Stimulated activated naive B cell treated with anti-CD40 and anti-IgM and Interleukin-4, amounts not matched to agents 10 μg/mL and 1 μg/mL and 100 μg/mL, for 72 hours (primary cell): ENCODE data around the gene SKIC8.

Experiments
- ATAC-seq, 2 donors: fragments of 150-1000 bp; cut with Tn5 transposase; replicated peaks; 2 replicates each; pipeline ENCODE4 v1.10.0; 2021; ENCODE audit warnings: moderate library complexity in 1 of 2
- DNase-seq: peaks from one replicate; pipeline ENCODE4 v3.0.0; 2021
- H3K27ac Mint-ChIP-seq: one replicate; pipeline ENCODE4 v1.8.0; 2022; ENCODE audit warnings: mild to moderate bottlenecking, mixed read lengths
- H3K27me3 Mint-ChIP-seq, 2 donors: one replicate each; pipeline ENCODE4 v1.8.0; 2022; ENCODE audit warnings: mixed read lengths in 2 of 2
- H3K36me3 Mint-ChIP-seq, 2 donors: one replicate each; pipeline ENCODE4 v1.8.0; 2022; ENCODE audit warnings: mixed read lengths in 2 of 2, mild to moderate bottlenecking in 1 of 2
- H3K4me1 Mint-ChIP-seq, 2 donors: one replicate each; pipeline ENCODE4 v1.8.0; 2022; ENCODE audit warnings: mixed read lengths in 2 of 2, mild to moderate bottlenecking in 1 of 2
- H3K4me3 Mint-ChIP-seq, 2 donors: one replicate each; pipeline ENCODE4 v1.8.0; 2022; ENCODE audit warnings: mild to moderate bottlenecking in 2 of 2, mixed read lengths in 2 of 2, moderate library complexity in 1 of 2
- H3K9me3 Mint-ChIP-seq, 2 donors: one replicate each; pipeline ENCODE4 v1.8.0; 2022; ENCODE audit warnings: mixed read lengths in 2 of 2, mild to moderate bottlenecking in 1 of 2

SKIC8 gene

DNA sequence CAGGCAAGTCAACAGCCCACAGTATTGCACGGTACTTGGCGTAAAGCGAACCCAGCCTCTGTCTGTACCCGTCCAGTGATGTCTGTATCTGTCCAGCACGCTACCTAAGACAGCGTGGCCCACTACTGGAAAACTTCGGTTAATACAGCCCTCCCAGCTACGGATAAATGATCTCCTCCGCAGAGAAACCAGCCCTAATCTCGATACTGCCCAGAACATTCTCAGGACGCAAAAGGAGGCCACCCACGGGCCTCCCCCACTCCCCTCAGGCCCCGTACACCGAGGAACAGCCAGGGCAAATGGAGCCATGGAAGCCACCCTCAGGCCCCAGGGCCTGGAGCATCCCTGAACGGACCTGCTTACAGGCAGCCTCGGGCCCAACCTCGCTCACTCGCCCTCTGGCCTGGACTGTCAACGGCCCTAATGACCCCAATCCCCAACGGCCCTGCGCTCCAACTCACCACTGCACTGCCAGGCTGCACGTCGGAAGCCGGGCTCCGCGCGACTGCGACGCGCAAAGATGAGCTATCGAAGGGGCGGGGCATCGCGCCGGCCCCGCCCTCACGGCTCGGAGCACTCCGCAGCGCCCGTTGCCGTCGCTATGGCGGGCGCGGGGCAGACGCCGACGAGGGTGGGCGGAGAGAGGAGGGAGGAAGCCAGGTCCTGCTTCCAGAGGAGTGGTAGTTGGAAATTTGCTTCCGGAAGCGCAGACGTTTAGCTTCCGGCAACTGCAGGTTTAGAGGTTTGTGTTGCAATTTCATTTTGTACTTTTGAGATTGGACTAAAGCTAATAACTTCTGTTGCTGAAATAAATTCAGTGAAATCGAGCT lies at the start of gene SKIC8:
TSS of gene SKIC8 (minus strand) at position 509 of the 830 bp plus-strand sequence. CDS start 3,923 bp downstream, outside the sequence.
- ATAC-seq (peak; percentile 96 to 98), DNase-seq (peak; percentile 89)
- peaks cover 3 to 13% of the 10 kb centered on the region in 2 donors for H3K4me1 Mint-ChIP-seq
- H3K27me3 Mint-ChIP-seq: peaks cover 0 to 5% of the 10 kb centered on the region in 2 donors
- H3K9me3 Mint-ChIP-seq: no peaks in the 10 kb centered on the region
- H3K36me3 Mint-ChIP-seq: peaks cover 11 to 17% of the 10 kb centered on the region in 2 donors
- H3K27ac Mint-ChIP-seq: peak within 1 kb of the TSS; percentile 96
- peak within 1 kb of the TSS; percentile 98 to 99 for H3K4me3 Mint-ChIP-seq

- no peak for DNase-seq
- peaks cover 9 to 16% of the 10 kb centered on the region in 2 donors for H3K27me3 Mint-ChIP-seq
- H3K4me3 Mint-ChIP-seq: no peak overlapping the region
- no peak for ATAC-seq
- no peaks in the 10 kb centered on the region for H3K4me1 Mint-ChIP-seq
- H3K9me3 Mint-ChIP-seq: no peaks in the 10 kb centered on the region
- H3K27ac Mint-ChIP-seq: no peak overlapping the region
- no peaks in the 10 kb centered on the region for H3K36me3 Mint-ChIP-seq
Observed at GRCh38 chr15:78347586-78348543, 48.5 kb upstream of the SKIC8 start.

GRCh38 chr15:78345396-78346125 lies 46.2 kb upstream of the SKIC8 start:
- ATAC-seq: no peak
- Mint-ChIP-seq H3K36me3 (no peaks in the 10 kb centered on the region), H3K27me3 (peaks cover 26 to 31% of the 10 kb centered on the region in 2 donors)

GRCh38 chr15:78343276-78344060 lies 44.1 kb upstream of the SKIC8 start:
- no peaks in the 10 kb centered on the region for H3K36me3 Mint-ChIP-seq
- H3K4me1 Mint-ChIP-seq: no peaks in the 10 kb centered on the region
- H3K4me3 Mint-ChIP-seq: no peak overlapping the region
- DNase-seq (no peak), ATAC-seq (no peak)
- H3K9me3 Mint-ChIP-seq: no peaks in the 10 kb centered on the region
- H3K27me3 Mint-ChIP-seq: peaks cover 38 to 50% of the 10 kb centered on the region in 2 donors
- no peak overlapping the region for H3K27ac Mint-ChIP-seq

More at GRCh38 chr15:78345396-78346125, 46.2 kb upstream of the SKIC8 start:
- Mint-ChIP-seq H3K4me3 (no peak overlapping the region), H3K4me1 (no peaks in the 10 kb centered on the region), H3K27ac (no peak overlapping the region), H3K9me3 (no peaks in the 10 kb centered on the region)
- no peak for DNase-seq

DNA sequence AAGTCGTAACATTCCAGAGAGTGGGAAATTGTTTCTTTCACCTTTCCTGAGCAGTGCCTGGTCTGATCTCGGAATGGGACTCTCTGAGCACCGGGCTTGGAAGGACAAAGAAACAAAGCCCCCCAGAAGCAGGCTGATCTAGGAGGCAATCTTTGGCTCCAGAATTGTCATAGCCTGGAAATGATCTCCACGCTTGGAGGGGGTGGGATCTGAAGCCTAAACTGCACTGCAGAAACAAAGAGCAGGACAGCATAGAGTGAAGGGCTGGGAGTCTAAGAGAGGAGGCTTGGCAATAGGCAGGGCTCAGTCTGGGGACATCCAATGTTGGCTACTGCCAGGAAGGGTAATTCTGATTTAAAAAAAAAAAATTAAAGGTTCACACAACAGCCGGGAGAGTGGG lies 42.6 kb upstream of the SKIC8 start:
- Mint-ChIP-seq H3K4me1 (no peaks in the 10 kb centered on the region), H3K27me3 (peaks cover 37 to 58% of the 10 kb centered on the region in 2 donors), H3K9me3 (no peaks in the 10 kb centered on the region), H3K27ac (no peak overlapping the region), H3K4me3 (no peak overlapping the region), H3K36me3 (no peaks in the 10 kb centered on the region)
- no peak for DNase-seq
- ATAC-seq: no peak

- Mint-ChIP-seq H3K9me3 (no peaks in the 10 kb centered on the region), H3K4me1 (no peaks in the 10 kb centered on the region), H3K36me3 (no peaks in the 10 kb centered on the region), H3K27me3 (peaks cover 37 to 58% of the 10 kb centered on the region in 2 donors), H3K27ac (no peak overlapping the region), H3K4me3 (no peak overlapping the region)
- ATAC-seq: no peak
- DNase-seq: no peak
Observed at GRCh38 chr15:78341057-78341987, 41.9 kb upstream of the SKIC8 start.

- no peak for ATAC-seq
- Mint-ChIP-seq H3K9me3 (no peaks in the 10 kb centered on the region), H3K36me3 (no peaks in the 10 kb centered on the region), H3K4me1 (no peaks in the 10 kb centered on the region), H3K27ac (no peak within 1 kb of the TSS), H3K4me3 (no peak within 1 kb of the TSS), H3K27me3 (peaks cover 37 to 54% of the 10 kb centered on the region in 2 donors)
- DNase-seq: no peak
Observed at GRCh38 chr15:78340231-78341056, 41.0 kb upstream of the SKIC8 start, which contains the start of gene CRABP1. Gene CRABP1 (plus strand): TSS chr15:78340353. CDS start chr15:78340429, 76 bp downstream.

GRCh38 chr15:78339559-78339958 lies 40.1 kb upstream of the SKIC8 start:
- DNase-seq: no peak
- H3K9me3 Mint-ChIP-seq: no peaks in the 10 kb centered on the region
- H3K36me3 Mint-ChIP-seq: no peaks in the 10 kb centered on the region
- peaks cover 37 to 49% of the 10 kb centered on the region in 2 donors for H3K27me3 Mint-ChIP-seq
- no peak overlapping the region for H3K4me3 Mint-ChIP-seq
- no peaks in the 10 kb centered on the region for H3K4me1 Mint-ChIP-seq
- H3K27ac Mint-ChIP-seq: no peak overlapping the region
- ATAC-seq: no peak

- Mint-ChIP-seq H3K4me1 (no peaks in the 10 kb centered on the region), H3K4me3 (no peak overlapping the region), H3K9me3 (no peaks in the 10 kb centered on the region), H3K36me3 (no peaks in the 10 kb centered on the region), H3K27ac (no peak overlapping the region), H3K27me3 (peaks cover 37 to 49% of the 10 kb centered on the region in 2 donors)
- DNase-seq (no peak), ATAC-seq (no peak)
Observed at GRCh38 chr15:78338781-78339180, 39.4 kb upstream of the SKIC8 start.

DNA sequence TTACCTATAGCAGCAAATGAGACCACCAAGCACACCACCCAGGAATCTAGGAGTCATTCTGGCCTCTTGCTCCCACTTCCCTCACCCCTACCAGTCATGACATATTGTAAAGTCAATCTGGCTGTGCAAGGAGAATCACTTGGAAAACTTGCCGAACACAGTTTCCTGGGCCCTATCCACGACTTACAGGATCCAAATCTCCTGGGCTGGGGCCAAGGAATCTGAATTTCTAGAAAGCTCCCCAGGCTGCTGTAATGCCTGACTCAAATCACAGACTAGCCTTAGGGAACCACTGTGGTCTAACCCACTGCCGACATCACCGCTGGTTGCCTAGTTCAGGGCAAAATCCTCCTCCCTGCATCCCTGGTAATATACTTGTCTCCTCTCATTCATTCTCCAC lies 36.6 kb upstream of the SKIC8 start:
- Mint-ChIP-seq H3K4me3 (no peak overlapping the region), H3K27ac (no peak overlapping the region), H3K36me3 (no peaks in the 10 kb centered on the region), H3K9me3 (no peaks in the 10 kb centered on the region), H3K27me3 (peaks cover 25 to 32% of the 10 kb centered on the region in 2 donors), H3K4me1 (no peaks in the 10 kb centered on the region)
- ATAC-seq (no peak), DNase-seq (no peak)

DNA sequence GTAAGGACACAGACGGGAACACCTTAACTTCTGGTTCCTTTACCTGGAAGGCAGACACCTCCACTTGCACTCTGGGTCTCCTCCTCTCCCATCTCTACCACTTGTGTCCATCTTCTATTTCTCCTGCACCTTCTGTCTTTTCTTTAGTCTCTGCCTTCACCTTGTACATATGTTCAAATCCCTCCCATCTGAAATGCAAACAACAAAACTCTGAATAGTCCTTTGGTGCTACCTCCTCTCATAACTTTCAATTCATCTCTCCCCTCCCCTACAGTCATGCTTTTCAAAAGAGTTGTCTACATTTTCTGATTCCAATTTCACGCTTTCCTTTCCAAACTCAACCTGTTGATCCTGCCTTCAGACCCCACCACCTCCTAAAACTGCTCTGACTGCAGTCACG lies 35.4 kb upstream of the SKIC8 start:
- no peak overlapping the region for H3K27ac Mint-ChIP-seq
- no peak overlapping the region for H3K4me3 Mint-ChIP-seq
- ATAC-seq (no peak), DNase-seq (no peak)
- no peaks in the 10 kb centered on the region for H3K36me3 Mint-ChIP-seq
- H3K27me3 Mint-ChIP-seq: peaks cover 18 to 22% of the 10 kb centered on the region in 2 donors
- no peaks in the 10 kb centered on the region for H3K4me1 Mint-ChIP-seq
- no peaks in the 10 kb centered on the region for H3K9me3 Mint-ChIP-seq

GRCh38 chr15:78329625-78330024 lies 30.2 kb upstream of the SKIC8 start:
- H3K4me1 Mint-ChIP-seq: no peaks in the 10 kb centered on the region
- ATAC-seq (peak in 1 of 2 donors; percentile 25), DNase-seq (no peak)
- H3K27ac Mint-ChIP-seq: no peak overlapping the region
- H3K36me3 Mint-ChIP-seq: no peaks in the 10 kb centered on the region
- no peaks in the 10 kb centered on the region for H3K9me3 Mint-ChIP-seq
- H3K27me3 Mint-ChIP-seq: peaks cover 0 to 12% of the 10 kb centered on the region in 2 donors
- H3K4me3 Mint-ChIP-seq: no peak overlapping the region
